GM19324 (cell line): ENCODE results near the gene RPIA.
"Not testable (repeated sequence)": the region's sequence is repeated elsewhere in the genome, so short reads cannot be mapped to it uniquely, and the experiment has no call there.

Experiments
- ATAC-seq: cut with Tn5 transposase; IDR thresholded peaks from one replicate; pipeline ENCODE4 v1.9.1; 2021; ENCODE audit warnings: mild to moderate bottlenecking, moderate library complexity; ENCODE audit not compliant: unreplicated experiment, low FRiP score

The RPIA gene

GRCh38 chr2:88729061-88729745, 37.7 kb downstream of the RPIA start:
- no peak for ATAC-seq

GRCh38 chr2:88733155-88733902, 41.9 kb downstream of the RPIA start:
- ATAC-seq, result no peak

DNA sequence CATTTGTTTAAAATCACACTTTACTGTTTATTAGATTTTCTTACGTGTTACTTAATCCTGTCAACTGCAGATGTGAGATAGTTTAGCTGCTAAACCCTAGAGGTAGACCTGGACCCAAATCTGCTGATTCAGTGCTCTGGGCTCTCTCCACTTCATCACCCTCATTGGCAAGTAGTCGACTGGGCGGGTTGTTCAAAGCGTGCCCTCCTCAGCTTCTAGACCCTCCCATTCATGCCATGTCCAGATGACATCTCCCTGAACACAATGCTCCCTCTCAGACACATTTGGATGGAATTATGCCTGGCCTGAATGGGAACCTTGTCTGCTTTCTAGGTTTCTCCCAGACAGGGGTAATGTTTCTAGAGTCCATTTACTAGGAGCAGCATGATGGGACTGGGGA, 43.7 kb downstream of the RPIA start:
- no peak for ATAC-seq

DNA sequence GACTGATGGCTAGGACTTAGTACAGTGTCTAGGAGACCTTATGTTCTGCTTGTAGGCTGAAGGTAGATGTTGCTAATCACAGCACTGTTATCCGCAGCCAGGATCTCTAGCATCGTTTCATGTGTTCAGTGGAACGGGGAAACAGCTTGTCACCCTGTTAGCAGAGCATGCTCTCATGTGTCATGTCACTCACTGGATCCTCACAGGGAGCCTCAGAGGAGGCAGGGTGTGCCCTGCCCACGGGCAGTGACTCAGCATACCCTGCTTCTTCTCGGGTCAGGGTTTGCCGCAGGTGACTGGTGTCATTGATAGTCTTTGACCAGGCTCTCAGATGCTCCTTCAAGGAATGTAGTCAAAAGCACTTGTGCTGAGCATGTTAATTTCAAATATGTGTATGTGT, 44.4 kb downstream of the RPIA start:
- no peak for ATAC-seq

- ATAC-seq, result no peak
These were observed 45.0 kb downstream of the RPIA start for GRCh38 chr2:88736437-88736836.

- no peak for ATAC-seq
These were observed 45.9 kb downstream of the RPIA start for GRCh38 chr2:88737385-88737784.

- no peak for ATAC-seq
These were observed 46.8 kb downstream of the RPIA start for GRCh38 chr2:88738271-88738670.

DNA sequence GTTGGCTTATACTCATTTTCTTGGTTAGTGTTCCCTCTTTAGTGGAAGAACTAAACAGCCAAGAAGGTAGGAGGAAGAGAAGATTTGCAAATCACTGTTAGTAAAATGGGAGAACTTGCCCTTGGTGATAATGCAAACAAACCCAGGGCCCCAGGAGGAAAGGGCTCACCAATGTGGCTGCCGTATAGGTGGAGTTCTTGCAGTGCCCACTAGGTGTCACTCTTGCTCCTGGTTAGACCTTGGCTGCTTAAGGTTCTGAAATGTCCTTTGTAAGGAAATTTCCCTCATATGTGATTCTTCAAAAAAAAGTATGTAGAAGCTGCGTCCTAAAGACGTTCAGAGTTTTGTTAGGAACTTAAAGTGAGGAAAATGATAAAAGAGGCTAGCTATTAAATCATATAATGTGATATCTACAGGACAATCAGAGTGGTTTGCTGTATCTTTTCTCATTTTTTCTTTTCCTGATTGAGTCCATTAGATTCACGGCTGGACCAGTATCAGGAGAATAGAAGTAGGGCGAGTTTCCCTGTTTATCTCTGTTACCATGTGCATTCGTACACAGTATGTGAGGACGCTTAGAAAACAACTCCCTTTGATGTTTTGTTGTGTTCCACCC, 48.6 kb downstream of the RPIA start:
- ATAC-seq, result peak; percentile 73

DNA sequence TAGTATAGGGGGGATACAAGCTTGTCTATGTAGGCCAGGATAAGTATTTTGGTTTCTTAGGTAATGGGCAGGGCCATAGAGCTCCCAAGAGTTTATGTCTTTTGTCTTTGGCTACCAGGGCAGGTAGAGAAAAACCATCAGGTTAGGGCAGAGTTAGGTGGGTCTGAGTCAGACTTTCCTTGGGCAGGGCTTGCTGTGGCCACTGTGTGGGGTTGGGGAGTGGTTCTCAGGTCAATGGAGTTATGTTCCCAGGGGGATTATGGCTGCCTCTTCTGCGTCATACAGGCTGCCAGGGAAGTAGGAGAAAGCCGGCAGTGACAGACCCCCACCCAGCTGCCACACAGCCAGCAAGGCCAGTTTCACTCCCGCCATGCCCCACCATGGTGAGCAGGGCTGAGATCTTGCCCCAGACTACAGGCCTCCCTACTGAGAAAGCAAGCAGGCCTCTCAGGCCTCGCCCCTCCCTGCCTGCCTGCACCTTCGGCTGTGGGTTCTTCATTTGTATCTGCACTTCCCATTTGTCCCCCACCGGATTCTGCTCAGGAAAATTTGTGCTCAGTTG, 55.5 kb downstream of the RPIA start:
- no peak for ATAC-seq

DNA sequence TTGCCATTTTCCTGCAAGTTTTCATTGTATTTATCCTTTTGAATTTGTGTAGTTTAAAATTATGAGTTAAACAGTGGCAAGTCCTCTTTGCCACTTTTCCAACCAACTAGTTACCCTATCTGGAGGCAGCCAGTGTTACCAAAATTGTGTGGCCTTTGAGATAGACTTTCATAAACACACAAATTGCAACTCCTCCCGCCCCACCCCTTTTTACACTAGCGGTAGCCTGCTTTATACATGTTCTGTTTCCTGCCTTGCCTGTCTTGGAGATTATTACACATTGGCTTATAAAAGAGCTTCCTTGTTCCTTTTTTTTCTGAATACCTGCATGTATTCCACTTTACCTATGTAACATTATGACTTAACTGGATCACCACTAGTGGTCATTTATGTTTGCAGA, 56.5 kb downstream of the RPIA start:
- no peak for ATAC-seq

DNA sequence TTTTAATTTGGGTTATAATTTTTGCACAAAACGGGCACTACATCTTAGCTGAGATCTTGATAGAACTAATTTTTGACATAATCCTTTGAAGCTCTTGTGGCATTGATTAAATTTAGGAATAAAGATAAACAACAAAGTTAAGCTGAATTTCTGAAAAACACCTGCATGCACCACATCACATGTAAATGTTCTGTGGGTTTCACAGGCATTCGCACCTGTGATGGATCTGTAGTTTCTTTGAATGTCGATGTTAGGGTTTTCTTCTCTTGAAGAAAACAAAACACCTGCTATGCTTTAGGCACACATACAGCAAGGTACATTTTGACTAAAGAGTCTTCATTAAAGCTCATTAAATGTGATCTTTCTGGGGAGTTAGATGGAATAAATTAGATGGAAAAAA, 60.3 kb downstream of the RPIA start:
- ATAC-seq, result no peak

- ATAC-seq, result peak; percentile 79
These were observed 62.5 kb downstream of the RPIA start for GRCh38 chr2:88753833-88754584.

- ATAC-seq, result peak; percentile 29
These were observed 63.3 kb downstream of the RPIA start for GRCh38 chr2:88754585-88755320.

- no peak for ATAC-seq
These were observed 64.4 kb downstream of the RPIA start for GRCh38 chr2:88755836-88756235.

DNA sequence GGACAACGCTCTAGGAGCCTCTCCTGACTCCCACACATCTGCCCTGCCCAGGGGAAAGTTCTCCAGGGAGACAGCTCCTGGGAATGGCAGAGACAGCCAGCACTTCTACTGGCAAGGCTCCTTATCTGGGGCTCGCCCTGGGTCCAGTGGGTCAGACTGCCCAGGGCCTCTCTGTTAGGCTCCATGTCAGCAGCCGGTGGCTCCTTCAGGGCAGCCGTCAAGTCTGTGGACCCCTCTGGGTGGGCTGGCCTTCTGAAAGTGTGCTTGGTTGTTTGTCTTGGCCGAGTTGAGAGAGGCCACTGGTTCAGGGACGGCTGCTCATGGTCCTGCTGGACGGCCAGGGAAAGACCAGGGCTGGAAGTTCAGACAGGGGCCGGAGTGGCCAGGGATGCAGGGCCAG, 65.6 kb downstream of the RPIA start:
- no peak for ATAC-seq

DNA sequence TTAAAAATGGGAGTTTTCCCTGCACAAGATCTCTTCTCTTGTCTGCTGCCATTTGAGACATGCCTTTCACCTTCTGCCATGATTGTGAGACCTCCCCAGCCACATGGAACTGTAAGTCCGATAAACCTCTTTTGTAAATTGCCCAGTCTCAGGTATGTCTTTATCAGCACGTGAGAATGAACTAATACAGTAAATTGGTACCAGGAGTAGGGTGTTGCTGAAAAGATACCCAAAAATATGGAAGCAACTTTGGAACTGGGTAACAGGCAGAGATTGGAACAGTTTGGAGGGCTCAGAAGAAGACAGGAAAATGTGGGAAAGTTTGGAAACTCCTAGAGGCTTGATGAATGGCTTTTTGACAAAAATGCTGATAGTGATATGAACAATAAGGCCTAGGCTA, 67.2 kb downstream of the RPIA start:
- not testable (repeated sequence) for ATAC-seq

DNA sequence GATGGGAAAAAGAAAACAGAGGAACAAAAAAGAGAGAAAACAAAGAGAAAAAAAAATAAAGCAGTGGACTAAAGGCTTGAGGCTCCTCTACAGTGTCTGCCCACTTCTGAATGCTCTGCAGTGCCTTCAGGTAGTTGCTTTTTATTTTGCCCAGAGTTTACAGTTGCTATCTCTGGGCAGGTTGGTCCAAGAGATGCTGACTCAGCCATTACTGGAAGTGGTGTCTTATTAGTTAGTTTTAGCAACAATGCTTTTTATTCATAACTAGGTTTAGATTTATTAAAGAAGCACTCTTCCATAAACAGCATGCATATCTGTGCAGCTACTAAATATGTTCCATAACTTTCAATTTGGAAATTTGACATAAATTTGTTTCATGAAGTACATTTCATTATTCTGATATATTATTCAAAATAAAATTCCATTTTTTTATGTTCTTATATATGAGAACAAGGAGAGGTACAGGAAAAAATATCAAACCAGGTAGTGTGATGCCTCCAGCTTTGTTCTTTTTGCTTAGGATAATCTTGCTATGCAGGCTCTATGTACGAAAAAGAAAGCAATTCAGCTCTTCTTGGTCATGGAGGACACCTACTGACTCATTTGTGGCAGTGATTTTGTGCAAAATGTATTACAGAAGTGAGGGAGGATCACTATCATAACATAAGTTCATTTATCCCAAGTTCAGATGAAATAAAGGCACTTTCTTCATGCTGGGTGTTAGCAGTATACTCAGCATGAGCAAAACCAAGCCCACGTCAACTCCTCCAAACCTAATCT, 69.5 kb downstream of the RPIA start:
- no peak for ATAC-seq

DNA sequence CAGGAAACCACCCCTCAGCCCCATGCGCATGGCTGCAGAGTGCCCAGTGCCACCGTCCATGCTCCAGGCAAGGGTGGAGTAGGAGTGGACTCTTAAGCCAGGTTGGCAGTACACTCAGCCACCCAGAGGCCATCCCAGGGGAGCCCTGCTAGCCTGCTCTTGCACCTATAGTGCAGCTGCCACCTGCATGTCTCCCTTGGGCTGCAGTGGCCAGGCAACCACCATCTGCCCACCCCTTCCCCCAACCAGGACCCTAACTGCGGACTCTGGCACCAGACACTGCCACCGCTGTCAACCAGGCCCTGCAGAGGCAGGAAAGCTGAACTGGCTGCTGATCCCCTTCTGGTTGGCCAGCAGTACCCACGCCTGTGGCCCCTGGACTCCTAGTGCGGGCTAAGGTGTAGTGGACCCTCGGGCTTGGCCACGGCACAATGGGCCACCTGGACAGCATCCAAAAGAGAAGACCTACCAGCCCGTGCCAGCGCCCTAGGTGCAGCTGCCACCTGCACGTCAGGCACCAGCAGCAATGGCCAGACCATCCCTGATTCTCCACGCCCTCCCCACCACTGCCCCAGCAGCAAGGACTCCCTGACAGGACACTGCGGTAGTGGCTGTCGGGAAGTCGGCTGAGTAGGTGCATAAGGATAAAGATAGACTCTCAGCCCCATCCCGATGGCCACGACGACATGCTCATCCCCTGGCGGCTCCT, 72.8 kb downstream of the RPIA start:
- ATAC-seq, result no peak

GRCh38 chr2:88764850-88765153, 73.3 kb downstream of the RPIA start:
- ATAC-seq, result no peak
